BJ (cell line): ENCODE data around the gene DIO3. TPM values are rescaled to one million over a fixed set of nuclear protein-coding genes. Genes with fewer than 3 reads are reported as not detected.

Source experiments
- CTCF ChIA-PET: fragments of 350-600 bp; formaldehyde crosslinking; extraction: SDS; loops from one replicate; lab custom pipeline; 2021; ENCODE audit warnings: antibody characterized with exemption, inconsistent platforms; lab: Yijun Ruan, JAX
- POLR2A ChIA-PET: fragments of 300-600 bp; sonication (Branson Sonifier 250); formaldehyde crosslinking; extraction: SDS; loops from one replicate; lab custom pipeline; 2021; ENCODE audit warnings: antibody characterized with exemption; lab: Charles Lee
- DNase-seq: peaks from one replicate; pipeline ENCODE4 v3.0.0-alpha.2; 2011; ENCODE audit warnings: low read depth
- H3K27me3 ChIP-seq: 2 replicates; pipeline ENCODE4 v1.6.0; 2011; ENCODE audit warnings: low read length; ENCODE audit not compliant: control insufficient read depth, insufficient read depth
- H3K36me3 ChIP-seq: 2 replicates; pipeline ENCODE4 v1.5.1; 2011; ENCODE audit warnings: low read length; ENCODE audit not compliant: control insufficient read depth, insufficient read depth
- H3K4me3 ChIP-seq: 2 replicates; pipeline ENCODE4 v1.5.1; 2011; ENCODE audit warnings: low read depth, mild to moderate bottlenecking, control low read depth, low read length
- CTCF ChIP-seq: IDR thresholded peaks from 2 replicates; pipeline ENCODE4 v1.5.1; 2011; ENCODE audit warnings: low read depth, mild to moderate bottlenecking, control low read depth, inconsistent platforms, low read length, moderate library complexity; ENCODE audit not compliant: insufficient read depth
- polyA plus RNA-seq: library from polyadenylated mRNA; depleted of rRNA; stranded (reverse); fragments of >200 nt; gene quantifications from 2 replicates; pipeline ENCODE4 v1.2.3, GENCODE V29; 2011

DIO3 gene
- polyA plus RNA-seq, 1 experiment, result not detected

GRCh38 chr14:101525640-101526527 lies 35.4 kb upstream of the DIO3 start:
- H3K4me3 ChIP-seq, result no peak overlapping the region
- no peaks in the 10 kb centered on the region for H3K27me3 ChIP-seq
- ChIA-PET CTCF (no interaction called here), POLR2A (no interaction called here)
- no peak for DNase-seq
- no peaks in the 10 kb centered on the region for H3K36me3 ChIP-seq
- TF ChIP-seq CTCF, result no peak

GRCh38 chr14:101527987-101528386 lies 33.3 kb upstream of the DIO3 start:
- CTCF ChIA-PET, result no interaction called here
- no peaks in the 10 kb centered on the region for H3K27me3 ChIP-seq
- POLR2A ChIA-PET, result no interaction called here
- no peak overlapping the region for H3K4me3 ChIP-seq
- TF ChIP-seq CTCF, result no peak
- DNase-seq, result no peak
- no peaks in the 10 kb centered on the region for H3K36me3 ChIP-seq

GRCh38 chr14:101529079-101529478 lies 32.2 kb upstream of the DIO3 start:
- CTCF ChIA-PET, result no interaction called here
- no peaks in the 10 kb centered on the region for H3K27me3 ChIP-seq
- DNase-seq, result no peak
- no peaks in the 10 kb centered on the region for H3K36me3 ChIP-seq
- POLR2A ChIA-PET, result no interaction called here
- TF ChIP-seq CTCF, result no peak
- no peak overlapping the region for H3K4me3 ChIP-seq

GRCh38 chr14:101534198-101534597 lies 27.1 kb upstream of the DIO3 start:
- Histone ChIP-seq H3K27me3 (no peaks in the 10 kb centered on the region), H3K4me3 (no peak overlapping the region), H3K36me3 (no peaks in the 10 kb centered on the region)
- POLR2A ChIA-PET, result no interaction called here
- DNase-seq, result no peak
- TF ChIP-seq CTCF, result no peak
- CTCF ChIA-PET, result no interaction called here

GRCh38 chr14:101535232-101535631 lies 26.1 kb upstream of the DIO3 start:
- no peak for TF ChIP-seq CTCF
- H3K4me3 ChIP-seq, result no peak overlapping the region
- H3K27me3 ChIP-seq, result no peaks in the 10 kb centered on the region
- no peaks in the 10 kb centered on the region for H3K36me3 ChIP-seq
- no peak for DNase-seq
- CTCF ChIA-PET, result no interaction called here
- POLR2A ChIA-PET, result no interaction called here
